GM10248 (cell line): Measurements from ENCODE around the gene CLEC19A.

Experiments
- CTCF ChIA-PET: fragments of 300-600 bp; sonication (Branson Sonifier 250); formaldehyde crosslinking; extraction: SDS; loops from one replicate; lab custom pipeline; 2021; ENCODE audit warnings: antibody characterized with exemption; lab: Yijun Ruan, JAX
- POLR2A ChIA-PET: fragments of 350-650 bp; sonication (Branson Sonifier 250); formaldehyde crosslinking; extraction: SDS; loops from one replicate; lab custom pipeline; 2020; ENCODE audit warnings: antibody characterized with exemption; lab: Yijun Ruan, JAX
- DNase-seq: peaks from one replicate; pipeline ENCODE4 v3.0.0; 2012; ENCODE audit errors: extremely low spot score
- CTCF ChIP-seq: IDR thresholded peaks from 2 replicates; pipeline ENCODE4 v1.5.1; 2012; ENCODE audit warnings: mild to moderate bottlenecking, low read depth; ENCODE audit errors: extremely low read depth, missing control alignments, control extremely low read depth

The CLEC19A gene

GRCh38 chr16:19359556-19359955, 74.0 kb downstream of the CLEC19A start:
- DNase-seq = no peak
- ChIA-PET CTCF (interaction anchor here (2.3 kb wide), 1 partner anchor 16 kb away, joined by 11 read pairs; no protein-coding TSS in a partner anchor), POLR2A (no interaction called here)
- TF ChIP-seq CTCF = no peak
